ENCODE data around the gene IL12RB2.

IL12RB2 gene

DNA sequence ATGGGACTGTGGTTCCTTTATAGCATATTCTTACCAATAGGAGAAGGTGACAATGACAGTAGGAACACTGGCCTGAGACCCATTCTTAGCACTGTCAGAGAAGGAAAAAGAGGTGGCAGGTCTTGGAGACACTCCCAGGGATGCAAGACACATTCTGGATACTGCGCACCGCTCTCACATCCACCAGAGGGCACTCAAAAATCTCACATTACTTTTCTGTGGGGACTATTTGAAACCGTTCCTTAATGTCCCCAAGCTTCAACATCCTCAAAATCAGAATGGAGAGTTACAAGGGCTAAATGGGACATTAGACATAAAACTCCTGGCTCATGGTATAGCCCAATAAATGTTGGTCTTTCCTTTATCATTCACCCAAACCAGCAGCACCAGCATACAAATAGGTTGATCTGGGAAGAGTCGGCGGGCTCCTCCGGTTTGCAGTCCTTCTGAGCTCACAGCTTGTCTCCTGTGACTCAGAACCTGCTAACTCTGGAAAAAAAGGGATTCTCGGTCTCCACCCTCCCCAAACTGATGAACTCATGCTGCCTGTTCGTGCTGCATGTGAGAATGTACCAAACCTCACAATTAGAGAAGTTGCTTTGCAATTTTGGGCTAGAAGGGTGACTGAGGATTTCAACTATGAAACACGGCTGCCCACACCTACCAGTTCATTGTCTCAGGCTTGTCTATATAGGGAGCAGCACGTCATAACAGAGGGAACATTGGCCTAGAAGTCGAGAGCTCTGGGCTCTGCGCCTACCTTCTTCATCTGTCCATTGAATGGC is 40.2 kb downstream of the IL12RB2 start:
- TF ChIP-seq, protein P1, sequence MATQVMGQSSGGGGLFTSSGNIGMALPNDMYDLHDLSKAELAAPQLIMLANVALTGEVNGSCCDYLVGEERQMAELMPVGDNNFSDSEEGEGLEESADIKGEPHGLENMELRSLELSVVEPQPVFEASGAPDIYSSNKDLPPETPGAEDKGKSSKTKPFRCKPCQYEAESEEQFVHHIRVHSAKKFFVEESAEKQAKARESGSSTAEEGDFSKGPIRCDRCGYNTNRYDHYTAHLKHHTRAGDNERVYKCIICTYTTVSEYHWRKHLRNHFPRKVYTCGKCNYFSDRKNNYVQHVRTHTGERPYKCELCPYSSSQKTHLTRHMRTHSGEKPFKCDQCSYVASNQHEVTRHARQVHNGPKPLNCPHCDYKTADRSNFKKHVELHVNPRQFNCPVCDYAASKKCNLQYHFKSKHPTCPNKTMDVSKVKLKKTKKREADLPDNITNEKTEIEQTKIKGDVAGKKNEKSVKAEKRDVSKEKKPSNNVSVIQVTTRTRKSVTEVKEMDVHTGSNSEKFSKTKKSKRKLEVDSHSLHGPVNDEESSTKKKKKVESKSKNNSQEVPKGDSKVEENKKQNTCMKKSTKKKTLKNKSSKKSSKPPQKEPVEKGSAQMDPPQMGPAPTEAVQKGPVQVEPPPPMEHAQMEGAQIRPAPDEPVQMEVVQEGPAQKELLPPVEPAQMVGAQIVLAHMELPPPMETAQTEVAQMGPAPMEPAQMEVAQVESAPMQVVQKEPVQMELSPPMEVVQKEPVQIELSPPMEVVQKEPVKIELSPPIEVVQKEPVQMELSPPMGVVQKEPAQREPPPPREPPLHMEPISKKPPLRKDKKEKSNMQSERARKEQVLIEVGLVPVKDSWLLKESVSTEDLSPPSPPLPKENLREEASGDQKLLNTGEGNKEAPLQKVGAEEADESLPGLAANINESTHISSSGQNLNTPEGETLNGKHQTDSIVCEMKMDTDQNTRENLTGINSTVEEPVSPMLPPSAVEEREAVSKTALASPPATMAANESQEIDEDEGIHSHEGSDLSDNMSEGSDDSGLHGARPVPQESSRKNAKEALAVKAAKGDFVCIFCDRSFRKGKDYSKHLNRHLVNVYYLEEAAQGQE (IDR thresholded peaks at IDR 0.05; ENCODE audit: insufficient read depth in 1 of 2, low read depth in 2 of 2, low read length in 2 of 2) = no peak
- TF ChIP-seq POLR2AphosphoS5 (IDR thresholded peaks at IDR 0.05; ENCODE audit: low read depth, low read length) (no peak), FOXP2 (optimal IDR thresholded peaks at IDR 0.05; ENCODE audit: borderline replicate concordance, extremely low read depth, extremely low read length, insufficient read depth) (no peak), TAF1 (IDR thresholded peaks at IDR 0.05; ENCODE audit: borderline replicate concordance, insufficient read depth, low read length) (no peak), SIN3A (IDR thresholded peaks at IDR 0.05; ENCODE audit: borderline replicate concordance, insufficient read depth, low read length) (no peak)

DNA sequence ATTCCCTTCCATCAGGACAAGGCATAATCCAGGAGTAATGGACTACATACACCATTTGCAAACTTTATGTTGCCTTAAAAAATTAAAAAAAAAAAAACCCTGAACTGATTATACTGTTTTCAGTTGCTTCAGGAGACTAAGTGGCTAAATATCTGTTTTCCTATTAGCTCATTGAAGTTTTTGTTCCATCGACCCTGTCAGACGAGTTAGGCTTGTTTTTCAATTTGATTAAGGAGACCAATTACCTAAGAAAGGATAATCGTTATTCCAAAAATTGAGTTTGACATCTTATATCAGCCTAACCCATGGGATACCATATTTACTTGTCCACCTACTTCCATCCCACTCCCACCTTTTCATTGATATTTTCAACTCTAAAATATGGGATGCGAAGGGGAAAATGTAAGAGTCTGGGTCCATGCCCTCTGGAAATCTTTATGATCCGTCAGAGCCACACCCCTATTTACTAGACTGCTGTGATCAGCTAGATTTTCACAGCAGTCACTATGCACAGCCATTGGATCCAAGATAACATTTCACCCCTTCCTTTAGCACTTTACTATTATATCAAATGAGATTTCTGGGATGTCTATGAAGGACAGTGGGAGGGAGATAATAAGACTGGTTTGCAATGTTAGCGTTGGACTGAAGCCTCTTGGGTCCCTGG is 41.0 kb downstream of the IL12RB2 start:
- TF ChIP-seq FOXP2 (optimal IDR thresholded peaks at IDR 0.05; ENCODE audit: borderline replicate concordance, extremely low read depth, extremely low read length, insufficient read depth) (no peak), TAF1 (IDR thresholded peaks at IDR 0.05; ENCODE audit: borderline replicate concordance, insufficient read depth, low read length) (no peak), SIN3A (IDR thresholded peaks at IDR 0.05; ENCODE audit: borderline replicate concordance, insufficient read depth, low read length) (no peak), POLR2AphosphoS5 (IDR thresholded peaks at IDR 0.05; ENCODE audit: low read depth, low read length) (no peak)
- TF ChIP-seq, protein P1 (IDR thresholded peaks at IDR 0.05; ENCODE audit: insufficient read depth in 1 of 2, low read depth in 2 of 2, low read length in 2 of 2) = no peak

DNA sequence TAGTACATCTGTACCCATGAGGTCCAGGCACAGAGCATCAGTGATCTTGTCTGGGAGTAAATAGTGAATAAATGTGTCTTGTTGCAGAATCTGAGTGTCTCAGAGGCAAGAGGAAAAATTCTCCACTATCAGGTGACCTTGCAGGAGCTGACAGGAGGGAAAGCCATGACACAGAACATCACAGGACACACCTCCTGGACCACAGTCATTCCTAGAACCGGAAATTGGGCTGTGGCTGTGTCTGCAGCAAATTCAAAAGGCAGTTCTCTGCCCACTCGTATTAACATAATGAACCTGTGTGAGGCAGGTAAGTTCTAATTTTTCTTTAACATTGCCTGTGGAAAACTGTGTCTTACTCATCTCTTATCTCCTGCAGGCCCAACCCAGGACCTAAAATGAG is 43.1 kb downstream of the IL12RB2 start:
- no peak for TF ChIP-seq SIN3A (IDR thresholded peaks at IDR 0.05; ENCODE audit: borderline replicate concordance, insufficient read depth, low read length)
- TF ChIP-seq TAF1 (IDR thresholded peaks at IDR 0.05; ENCODE audit: borderline replicate concordance, insufficient read depth, low read length) = no peak
- no peak for TF ChIP-seq FOXP2 (optimal IDR thresholded peaks at IDR 0.05; ENCODE audit: borderline replicate concordance, extremely low read depth, extremely low read length, insufficient read depth)
- TF ChIP-seq POLR2AphosphoS5 (IDR thresholded peaks at IDR 0.05; ENCODE audit: low read depth, low read length) = no peak
- TF ChIP-seq, protein P1 (IDR thresholded peaks at IDR 0.05; ENCODE audit: insufficient read depth in 1 of 2, low read depth in 2 of 2, low read length in 2 of 2) = no peak

DNA sequence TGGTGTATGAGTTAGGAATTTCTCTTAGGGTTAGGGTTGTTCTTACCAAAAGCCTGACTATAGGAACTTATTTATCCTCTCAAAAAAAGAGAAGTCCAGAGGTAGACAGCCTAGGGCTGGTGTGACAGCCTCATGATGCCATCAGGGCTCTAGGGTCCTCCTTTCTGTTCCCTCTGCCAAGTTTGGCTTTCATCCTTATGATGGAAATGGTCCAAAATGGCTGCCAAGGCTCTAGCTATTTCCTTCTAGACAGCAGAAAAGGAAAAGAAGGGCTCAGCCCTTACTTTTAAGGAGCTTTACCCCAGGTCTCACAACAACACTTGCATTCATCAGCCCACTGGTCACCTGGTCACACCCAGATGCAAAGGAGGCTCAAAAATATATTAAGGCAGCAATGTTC is 44.5 kb downstream of the IL12RB2 start:
- TF ChIP-seq, protein P1 (IDR thresholded peaks at IDR 0.05; ENCODE audit: insufficient read depth in 1 of 2, low read depth in 2 of 2, low read length in 2 of 2) = no peak
- TF ChIP-seq FOXP2 (optimal IDR thresholded peaks at IDR 0.05; ENCODE audit: borderline replicate concordance, extremely low read depth, extremely low read length, insufficient read depth) (no peak), TAF1 (IDR thresholded peaks at IDR 0.05; ENCODE audit: borderline replicate concordance, insufficient read depth, low read length) (no peak), SIN3A (IDR thresholded peaks at IDR 0.05; ENCODE audit: borderline replicate concordance, insufficient read depth, low read length) (no peak), POLR2AphosphoS5 (IDR thresholded peaks at IDR 0.05; ENCODE audit: low read depth, low read length) (no peak)

Data from PFSK-1 (cell line).